Measurements from ENCODE around the gene C2CD2. TPM values are rescaled to one million over a fixed set of nuclear protein-coding genes. Genes with fewer than 3 reads are reported as not detected.

The C2CD2 gene
- total RNA-seq, 1 donor from 2014 or later: 31.1 TPM

DNA sequence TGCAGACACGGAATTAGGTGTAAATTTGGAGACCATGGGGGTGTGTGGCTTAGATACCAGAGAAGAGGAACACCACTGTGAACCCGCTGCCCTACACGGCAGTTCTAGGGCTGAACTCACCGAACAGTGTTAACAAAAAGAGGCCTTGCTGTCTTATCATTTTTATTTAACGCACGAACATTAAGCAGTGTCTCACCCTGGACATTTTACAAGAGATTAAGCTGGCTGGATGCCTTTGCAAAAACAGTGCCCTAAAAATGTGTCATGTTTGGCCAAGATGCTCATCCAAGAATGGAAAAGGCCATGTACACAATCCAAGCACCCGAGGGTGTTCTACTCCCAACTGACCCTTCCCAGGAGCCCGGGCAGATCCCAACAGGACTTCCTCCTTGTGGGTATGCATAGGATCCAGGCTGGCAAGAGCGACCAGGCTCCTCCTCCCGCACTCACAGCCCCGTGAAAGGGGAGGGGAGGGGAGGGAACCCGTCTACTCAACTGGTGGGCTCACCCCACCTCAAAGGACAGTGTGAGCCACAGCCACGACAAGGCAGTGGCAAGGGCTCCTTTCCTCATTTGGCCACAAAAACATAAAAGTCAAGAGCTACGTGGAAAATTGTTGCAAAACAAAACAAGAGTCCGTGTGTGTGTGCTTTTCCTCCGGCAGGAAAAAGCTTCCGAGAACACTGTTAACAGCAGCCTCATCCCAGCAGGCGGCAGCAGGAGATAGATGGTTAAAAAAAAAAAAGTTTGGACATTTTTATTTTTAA lies 20.3 kb downstream of the C2CD2 start:
- TF ChIP-seq, protein P1, sequence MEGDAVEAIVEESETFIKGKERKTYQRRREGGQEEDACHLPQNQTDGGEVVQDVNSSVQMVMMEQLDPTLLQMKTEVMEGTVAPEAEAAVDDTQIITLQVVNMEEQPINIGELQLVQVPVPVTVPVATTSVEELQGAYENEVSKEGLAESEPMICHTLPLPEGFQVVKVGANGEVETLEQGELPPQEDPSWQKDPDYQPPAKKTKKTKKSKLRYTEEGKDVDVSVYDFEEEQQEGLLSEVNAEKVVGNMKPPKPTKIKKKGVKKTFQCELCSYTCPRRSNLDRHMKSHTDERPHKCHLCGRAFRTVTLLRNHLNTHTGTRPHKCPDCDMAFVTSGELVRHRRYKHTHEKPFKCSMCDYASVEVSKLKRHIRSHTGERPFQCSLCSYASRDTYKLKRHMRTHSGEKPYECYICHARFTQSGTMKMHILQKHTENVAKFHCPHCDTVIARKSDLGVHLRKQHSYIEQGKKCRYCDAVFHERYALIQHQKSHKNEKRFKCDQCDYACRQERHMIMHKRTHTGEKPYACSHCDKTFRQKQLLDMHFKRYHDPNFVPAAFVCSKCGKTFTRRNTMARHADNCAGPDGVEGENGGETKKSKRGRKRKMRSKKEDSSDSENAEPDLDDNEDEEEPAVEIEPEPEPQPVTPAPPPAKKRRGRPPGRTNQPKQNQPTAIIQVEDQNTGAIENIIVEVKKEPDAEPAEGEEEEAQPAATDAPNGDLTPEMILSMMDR (IDR thresholded peaks at IDR 0.05; ENCODE audit: unreplicated experiment): no peak
- no peak for DNase-seq (ENCODE audit: low spot score in 2 of 2, unreplicated experiment in 2 of 2)

DNA sequence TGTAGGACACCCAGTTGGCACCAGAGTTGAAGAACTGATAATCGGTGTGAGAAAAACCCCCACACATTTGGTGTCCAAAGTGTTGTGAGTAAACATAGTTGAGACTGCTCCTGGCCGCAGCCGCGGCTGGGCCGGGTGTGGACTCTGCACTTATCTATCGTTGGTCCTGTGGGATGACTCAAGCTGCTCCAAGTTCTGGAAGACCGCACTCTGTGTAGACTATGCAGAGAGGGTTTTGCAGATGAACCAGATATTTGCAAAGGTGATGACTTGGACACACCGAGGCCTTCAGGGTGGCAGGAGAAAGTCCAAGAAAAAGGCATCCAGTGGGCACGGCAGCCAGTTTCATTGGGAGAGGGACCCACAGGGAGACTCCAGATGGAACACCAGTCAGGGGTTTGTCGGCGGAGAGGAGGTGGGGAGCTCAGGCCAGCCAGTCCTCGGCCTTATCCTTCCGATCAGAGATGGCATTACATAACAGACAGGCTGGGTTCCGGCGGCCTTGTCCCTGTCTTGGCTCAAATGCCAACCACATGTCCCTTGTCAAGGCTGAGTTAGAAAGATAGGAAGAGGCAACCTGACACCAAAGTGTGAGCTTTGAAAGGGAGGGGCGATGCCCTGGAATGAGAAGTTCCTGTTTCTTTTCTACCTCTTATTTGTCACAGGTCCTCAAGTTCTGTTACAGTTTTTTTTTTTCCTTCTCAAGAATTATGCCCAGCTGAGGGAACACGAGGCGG lies 21.1 kb downstream of the C2CD2 start:
- no peak overlapping the region for H3K4me3 Mint-ChIP-seq
- TF ChIP-seq, protein P1 (IDR thresholded peaks at IDR 0.05; ENCODE audit: unreplicated experiment): no peak
- peaks cover 12% of the 10 kb centered on the region for H3K36me3 Mint-ChIP-seq
- no peak for DNase-seq (ENCODE audit: low spot score in 2 of 2, unreplicated experiment in 2 of 2)
- H3K4me1 Mint-ChIP-seq: peaks cover 35% of the 10 kb centered on the region
- H3K27ac Mint-ChIP-seq: peak overlapping the region; percentile 59
- H3K27me3 Mint-ChIP-seq (ENCODE audit: low read depth): no peaks in the 10 kb centered on the region
- no peaks in the 10 kb centered on the region for H3K9me3 Mint-ChIP-seq

More for the DNA sequence above, 20.3 kb downstream of the C2CD2 start:
- no peaks in the 10 kb centered on the region for H3K27me3 Mint-ChIP-seq (ENCODE audit: low read depth)
- peak overlapping the region; percentile 47 for H3K27ac Mint-ChIP-seq
- H3K4me1 Mint-ChIP-seq: peaks cover 35% of the 10 kb centered on the region
- H3K4me3 Mint-ChIP-seq: peak overlapping the region; percentile 49
- peaks cover 12% of the 10 kb centered on the region for H3K36me3 Mint-ChIP-seq
- H3K9me3 Mint-ChIP-seq: no peaks in the 10 kb centered on the region

DNA sequence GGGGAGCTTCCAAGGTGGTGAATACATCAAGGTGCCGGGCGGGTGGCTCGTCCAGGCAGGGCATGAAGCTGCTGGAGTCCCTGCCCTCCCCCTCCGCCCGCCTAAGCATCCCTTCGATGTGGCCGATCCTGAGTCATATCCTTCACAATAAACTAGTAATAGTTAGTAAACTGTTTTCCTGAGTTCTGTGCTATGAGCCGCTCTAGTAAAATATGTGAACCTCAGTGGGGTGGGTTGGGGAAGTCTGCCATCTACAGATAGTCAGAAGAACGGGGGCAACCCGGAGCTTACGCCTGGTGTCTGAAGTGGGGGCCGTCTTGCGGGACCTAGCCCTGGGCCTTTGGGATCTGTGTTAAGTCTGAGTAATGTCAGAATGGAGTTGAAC lies 21.6 kb downstream of the C2CD2 start:
- H3K4me1 Mint-ChIP-seq: peaks cover 35% of the 10 kb centered on the region
- H3K27me3 Mint-ChIP-seq (ENCODE audit: low read depth): no peaks in the 10 kb centered on the region
- H3K27ac Mint-ChIP-seq: peak overlapping the region; percentile 59
- TF ChIP-seq, protein P1 (IDR thresholded peaks at IDR 0.05; ENCODE audit: unreplicated experiment): no peak
- H3K4me3 Mint-ChIP-seq: no peak overlapping the region
- no peaks in the 10 kb centered on the region for H3K9me3 Mint-ChIP-seq
- peaks cover 12% of the 10 kb centered on the region for H3K36me3 Mint-ChIP-seq
- no peak for DNase-seq (ENCODE audit: low spot score in 2 of 2, unreplicated experiment in 2 of 2)

DNA sequence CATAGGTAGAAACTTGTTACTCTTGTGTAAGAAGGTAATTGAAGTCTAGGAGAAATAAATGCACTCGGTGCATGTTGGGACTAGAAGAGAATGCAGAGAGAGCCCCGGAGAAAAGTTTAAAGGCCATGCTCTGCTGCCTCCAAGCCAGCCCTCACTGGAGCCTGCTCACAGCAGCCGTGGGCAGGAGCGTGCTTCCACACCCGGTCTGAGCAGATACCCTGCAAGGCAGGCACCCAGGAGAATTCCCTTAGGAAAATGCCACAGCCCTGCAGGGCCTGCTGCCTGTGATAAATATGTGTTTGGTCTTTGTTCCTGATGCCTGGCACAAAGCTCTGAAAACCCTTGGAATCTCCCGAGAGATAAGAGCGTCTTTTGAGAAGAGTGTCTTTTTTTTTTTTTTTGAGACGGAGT lies 22.8 kb downstream of the C2CD2 start:
- Mint-ChIP-seq H3K4me1 (peaks cover 44% of the 10 kb centered on the region), H3K4me3 (no peak overlapping the region), H3K9me3 (no peaks in the 10 kb centered on the region), H3K36me3 (peaks cover 7% of the 10 kb centered on the region), H3K27me3 (ENCODE audit: low read depth) (no peaks in the 10 kb centered on the region), H3K27ac (peak overlapping the region; percentile 93)
- TF ChIP-seq, protein P1 (IDR thresholded peaks at IDR 0.05; ENCODE audit: unreplicated experiment): no peak
- DNase-seq (ENCODE audit: low spot score in 2 of 2, unreplicated experiment in 2 of 2): no peak

DNA sequence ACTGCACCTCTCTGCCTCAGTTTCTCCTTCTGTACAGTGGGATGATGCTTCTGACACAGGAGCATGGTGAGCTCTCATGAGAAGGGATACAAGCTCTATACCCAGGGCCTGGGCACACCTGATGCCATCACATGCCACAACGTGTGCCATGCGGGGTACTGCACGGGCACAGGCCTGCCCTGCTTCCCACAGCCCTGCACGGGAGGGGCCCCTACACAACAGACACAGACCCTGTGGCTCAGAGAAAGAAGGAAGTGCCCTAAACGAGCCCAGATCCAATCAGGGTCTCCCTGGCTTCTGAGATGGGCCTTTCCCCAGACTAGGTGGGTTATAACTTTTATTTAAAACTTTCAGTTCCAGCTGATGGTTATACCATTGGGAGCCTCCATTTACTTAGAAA lies 24.6 kb downstream of the C2CD2 start:
- peaks cover 55% of the 10 kb centered on the region for H3K4me1 Mint-ChIP-seq
- TF ChIP-seq, protein P1 (IDR thresholded peaks at IDR 0.05; ENCODE audit: unreplicated experiment): no peak
- H3K9me3 Mint-ChIP-seq: no peaks in the 10 kb centered on the region
- peak overlapping the region; percentile 25 for H3K27ac Mint-ChIP-seq
- H3K27me3 Mint-ChIP-seq (ENCODE audit: low read depth): no peaks in the 10 kb centered on the region
- no peaks in the 10 kb centered on the region for H3K36me3 Mint-ChIP-seq
- no peak overlapping the region for H3K4me3 Mint-ChIP-seq
- no peak for DNase-seq (ENCODE audit: low spot score in 2 of 2, unreplicated experiment in 2 of 2)

Data from mesothelial cell of epicardium (in vitro differentiated cells).